Gastrocnemius medialis (tissue), 4 donors: Measurements from ENCODE around the gene EPHX1.

Experiments used
- CTCF ChIP-seq, 5 experiments: fragments of 450-650 bp in 3 of 5; fragments of 200-600 bp in 2 of 5; sonication (generic) in 2 of 5; IDR thresholded peaks in 4 of 5; conservative IDR thresholded peaks in 1 of 5; 1 replicate in 4 of 5; 2 replicates in 1 of 5; pipeline ENCODE4 v1.5.1; 2016 to 2019; ENCODE audit warnings: antibody characterized with exemption in 5 of 5, mild to moderate bottlenecking in 3 of 5, moderate library complexity in 3 of 5
- POLR2A ChIP-seq, 2 donors: fragments of 450-650 bp; IDR thresholded peaks; one replicate each; pipeline ENCODE4 v1.6.1; 2017; ENCODE audit warnings: antibody characterized with exemption in 2 of 2, mild to moderate bottlenecking in 2 of 2, moderate library complexity in 2 of 2

GRCh38 chr1:225865514-225865913, 55.6 kb downstream of the EPHX1 start:
- no peak for TF ChIP-seq CTCF (IDR thresholded peaks at IDR 0.05 in 4 of 5, conservative IDR thresholded peaks at IDR 0.05 in 1 of 5)
- TF ChIP-seq POLR2A (IDR thresholded peaks at IDR 0.05) = no peak
